ENCODE results near the gene RSBN1.
"Not testable (repeated sequence)": the region's sequence is repeated elsewhere in the genome, so short reads cannot be mapped to it uniquely, and the experiment has no call there.

RSBN1 gene

GRCh38 chr1:113811888-113812660 is at the start of gene RSBN1:
RSBN1 (minus strand) TSS chr1:113812476; CDS start chr1:113812412, 64 bp downstream.
- peak; percentile 92 for DNase-seq (ENCODE audit: low read depth)

DNA sequence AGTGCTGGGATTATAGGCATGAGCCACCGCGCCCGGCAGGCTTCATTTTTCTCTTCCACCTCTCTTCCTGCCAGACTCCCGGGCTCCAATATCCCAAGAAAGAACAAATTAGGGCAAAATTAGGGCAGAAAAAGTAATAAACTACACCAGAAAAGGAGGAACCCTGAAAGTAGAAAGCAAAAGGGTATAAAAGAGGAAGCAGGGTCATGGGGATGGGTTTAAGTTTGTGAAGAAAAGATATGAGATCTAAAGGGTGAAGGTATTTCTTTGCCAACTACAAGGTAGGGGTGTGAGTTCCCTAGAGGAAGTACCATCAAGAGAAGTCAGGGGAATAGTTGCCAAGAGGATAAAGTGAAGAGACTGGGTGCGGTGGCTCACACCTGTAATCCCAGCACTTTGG is 49.4 kb upstream of the RSBN1 start:
- no peak for DNase-seq (ENCODE audit: low read depth)

GRCh38 chr1:113860891-113861290 is 48.6 kb upstream of the RSBN1 start:
- no peak for DNase-seq (ENCODE audit: low read depth)

DNA sequence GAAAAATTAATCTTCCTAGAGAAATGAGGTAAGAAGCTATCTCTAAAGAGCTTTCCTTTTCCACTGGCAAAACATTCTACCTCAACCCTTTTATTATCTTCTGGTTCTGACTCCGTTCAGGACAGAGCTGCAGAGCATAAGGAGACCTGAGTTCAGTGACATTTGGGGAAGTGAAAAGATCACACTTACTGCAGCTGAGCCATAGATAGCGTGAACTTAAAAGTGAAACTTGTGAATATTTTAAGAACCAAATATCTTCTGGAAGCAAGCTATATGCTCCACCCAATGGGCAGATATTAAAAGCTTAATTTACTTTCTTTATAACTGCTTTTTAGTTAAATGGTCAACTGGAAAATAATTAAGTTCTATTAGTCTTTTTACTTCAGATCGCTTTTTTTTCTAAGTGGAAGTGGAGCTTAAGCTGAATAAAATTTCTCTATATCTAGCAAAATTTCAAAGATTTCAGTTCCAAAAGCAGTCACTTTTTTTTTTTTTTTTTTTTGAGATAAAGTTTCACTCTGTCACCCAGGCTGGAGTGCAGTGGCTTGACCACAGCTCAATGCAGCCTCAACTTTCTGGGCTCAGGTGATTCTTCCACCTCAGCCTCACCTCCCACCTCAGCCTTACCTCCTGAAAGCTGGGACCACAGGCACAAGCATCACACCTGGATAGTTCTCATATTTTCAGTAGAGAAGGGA is 47.4 kb upstream of the RSBN1 start:
- no peak for DNase-seq (ENCODE audit: low read depth)

GRCh38 chr1:113858982-113859381 is 46.7 kb upstream of the RSBN1 start:
- DNase-seq (ENCODE audit: low read depth), result no peak

- no peak for DNase-seq (ENCODE audit: low read depth)
Measured at GRCh38 chr1:113858418-113858817, 46.1 kb upstream of the RSBN1 start.

DNA sequence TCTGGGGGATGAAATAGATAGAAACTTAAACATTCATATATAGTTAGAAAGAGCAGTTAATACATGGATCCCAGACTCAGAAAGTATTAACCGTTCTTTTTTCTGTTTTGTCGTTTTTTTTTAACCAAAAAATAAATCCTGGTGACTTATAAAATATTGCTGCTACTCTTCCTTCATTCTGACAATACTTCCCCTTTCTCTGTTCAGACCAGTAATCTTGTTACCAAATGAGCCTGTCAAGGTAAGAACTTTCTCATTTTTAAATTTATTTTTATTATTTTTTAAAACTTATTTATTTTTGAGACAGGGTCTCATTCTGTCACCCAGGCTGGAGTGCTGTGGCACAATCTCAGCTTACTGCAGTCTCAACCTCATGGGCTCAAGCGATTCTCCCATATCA is 45.5 kb upstream of the RSBN1 start:
- no peak for DNase-seq (ENCODE audit: low read depth)

- no peak for DNase-seq (ENCODE audit: low read depth)
Measured at GRCh38 chr1:113856401-113856790, 44.1 kb upstream of the RSBN1 start.

- DNase-seq (ENCODE audit: low read depth), result no peak
Measured at GRCh38 chr1:113855630-113856400, 43.5 kb upstream of the RSBN1 start.

- no peak for DNase-seq (ENCODE audit: low read depth)
Measured at GRCh38 chr1:113854234-113854633, 42.0 kb upstream of the RSBN1 start.

GRCh38 chr1:113852694-113853093 is 40.4 kb upstream of the RSBN1 start:
- DNase-seq (ENCODE audit: low read depth), result not testable (repeated sequence)

DNA sequence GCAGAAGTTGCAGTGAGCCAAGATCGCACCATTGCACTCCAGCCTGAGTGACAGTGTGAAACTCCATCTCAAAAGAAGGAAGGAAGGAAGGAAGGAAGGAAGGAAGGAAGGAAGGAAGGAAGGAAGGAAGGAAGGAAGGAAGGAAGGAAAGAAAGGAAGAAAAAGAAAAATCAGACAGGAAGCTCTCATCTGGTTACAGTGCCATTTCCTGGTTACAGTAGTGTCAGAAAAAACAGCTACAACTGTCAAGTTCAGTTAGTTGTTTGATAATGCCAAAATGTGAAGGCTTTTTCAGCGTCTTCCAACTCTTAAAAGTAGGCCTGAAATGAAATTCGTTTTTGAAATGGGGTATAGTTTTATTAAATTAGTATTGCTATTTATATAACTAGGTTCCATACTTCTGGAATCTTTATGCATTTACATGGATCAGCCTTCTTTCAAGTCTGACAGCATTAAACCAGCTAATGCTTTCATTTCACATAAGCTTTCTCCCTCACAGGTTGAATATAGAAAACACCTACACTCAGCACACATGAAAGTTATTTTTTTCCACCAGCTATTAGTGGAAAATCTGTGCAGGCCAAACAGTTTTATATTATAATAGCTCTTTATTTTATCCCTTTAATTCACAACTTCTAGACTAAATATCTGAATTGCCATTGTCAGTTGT is 38.0 kb upstream of the RSBN1 start:
- no peak for DNase-seq (ENCODE audit: low read depth)

- no peak for DNase-seq (ENCODE audit: low read depth)
Measured at GRCh38 chr1:113849072-113849471, 36.8 kb upstream of the RSBN1 start.

GRCh38 chr1:113846391-113847035 is 34.2 kb upstream of the RSBN1 start:
- DNase-seq (ENCODE audit: low read depth), result no peak

GRCh38 chr1:113836534-113836933 is 24.3 kb upstream of the RSBN1 start:
- no peak for DNase-seq (ENCODE audit: low read depth)

DNA sequence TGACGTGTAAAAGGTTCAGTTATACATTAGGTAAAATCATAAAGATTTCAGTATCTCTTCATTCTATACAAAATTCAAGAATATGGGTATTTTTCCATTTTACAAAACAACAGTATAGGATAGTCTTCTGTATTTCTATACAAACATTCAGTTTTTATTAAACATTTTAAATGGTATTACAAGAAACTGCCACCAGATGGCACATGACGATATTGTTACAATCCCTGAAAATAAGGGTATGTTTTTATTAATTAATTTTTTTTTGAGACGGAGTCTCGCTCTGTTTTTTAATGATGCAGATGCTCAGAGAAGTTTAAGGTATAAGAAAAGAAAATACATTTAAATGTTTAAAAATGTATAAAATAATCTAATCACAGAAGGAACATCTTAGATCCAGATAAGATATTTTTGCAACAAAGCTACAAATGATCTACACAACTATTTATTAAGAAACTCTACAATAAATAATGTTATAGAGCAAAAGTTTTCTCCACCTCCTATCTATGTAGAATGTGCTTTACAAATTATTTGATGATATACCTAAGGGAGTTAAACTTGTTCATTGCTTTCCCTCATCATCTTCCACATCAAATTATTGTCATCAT is 23.5 kb upstream of the RSBN1 start:
- no peak for DNase-seq (ENCODE audit: low read depth)

DNA sequence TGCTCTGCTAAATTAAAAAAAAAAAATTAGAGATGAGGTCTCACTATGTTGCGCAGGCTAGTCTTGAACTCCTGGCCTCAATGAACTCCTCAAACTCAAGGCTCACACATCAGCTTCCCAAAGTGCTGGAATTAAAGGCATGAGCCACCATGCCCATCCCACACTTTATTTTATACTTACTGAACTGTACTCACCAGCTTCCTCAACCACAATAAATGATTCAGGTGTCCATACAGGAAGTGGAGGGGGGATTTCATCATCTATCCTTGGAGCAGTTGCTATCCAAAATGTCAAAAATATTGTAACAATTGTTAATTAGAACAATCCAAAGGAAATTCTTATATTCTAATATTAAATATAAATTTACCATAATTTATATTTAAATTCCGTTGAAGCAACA is 22.4 kb upstream of the RSBN1 start:
- DNase-seq (ENCODE audit: low read depth), result no peak

GRCh38 chr1:113830039-113830438 is 17.8 kb upstream of the RSBN1 start:
- no peak for DNase-seq (ENCODE audit: low read depth)

DNA sequence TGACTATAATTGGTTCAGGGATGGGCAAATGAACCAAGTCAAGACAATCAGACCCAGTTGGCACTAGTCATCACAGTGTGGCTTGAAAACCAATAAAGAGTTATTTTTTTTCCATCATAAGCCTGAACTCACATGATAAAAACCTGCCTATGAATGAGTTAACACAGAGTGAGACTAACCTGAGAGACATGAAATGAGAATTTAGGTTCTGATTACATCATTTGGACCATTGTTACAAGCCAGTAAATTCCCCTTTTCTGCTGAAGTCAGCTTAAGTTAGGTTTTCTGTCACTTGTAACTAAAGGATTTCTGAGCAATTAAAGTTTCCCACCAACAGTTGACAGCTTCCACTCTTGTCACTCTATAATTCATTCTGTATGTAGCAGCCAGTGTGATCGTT is 9.6 kb upstream of the RSBN1 start:
- no peak for DNase-seq (ENCODE audit: low read depth)

GRCh38 chr1:113818578-113818977 is 6.3 kb upstream of the RSBN1 start:
- no peak for DNase-seq (ENCODE audit: low read depth)

GRCh38 chr1:113813218-113813617 is 942 bp upstream of the RSBN1 start:
- DNase-seq (ENCODE audit: low read depth), result no peak

Data from stimulated activated CD8-positive, alpha-beta memory T cell treated with anti-CD3 and anti-CD28 coated beads, Interleukin-7, amount 100 ng/mL, for 24 hours (primary cell).